Retina (tissue), 1 donor: ENCODE measurements around the gene SLC2A5.
"Not testable (repeated sequence)": the region's sequence is repeated elsewhere in the genome, so short reads cannot be mapped to it uniquely, and the experiment has no call there.

ENCODE experiments used
- DNase-seq: peaks from one replicate; pipeline ENCODE4 v3.0.0-alpha.2; 2016

SLC2A5 gene

GRCh38 chr1:9069326-9070100 is at the start of gene SLC2A5:
SLC2A5 (minus strand) TSS chr1:9069635; CDS start chr1:9069536, 99 bp downstream.
- peak; percentile 41 for DNase-seq

GRCh38 chr1:9118186-9118585 is 48.8 kb upstream of the SLC2A5 start:
- no peak for DNase-seq

GRCh38 chr1:9115351-9116205 is 46.1 kb upstream of the SLC2A5 start:
- DNase-seq: no peak

- DNase-seq: no peak
Measured at GRCh38 chr1:9112961-9113880, 43.8 kb upstream of the SLC2A5 start.

GRCh38 chr1:9111957-9112356 is 42.5 kb upstream of the SLC2A5 start:
- no peak for DNase-seq

GRCh38 chr1:9111357-9111691 is 41.9 kb upstream of the SLC2A5 start:
- DNase-seq: no peak

GRCh38 chr1:9110669-9111356 is 41.4 kb upstream of the SLC2A5 start:
- peak; percentile 84 for DNase-seq

GRCh38 chr1:9108056-9108665 is 38.7 kb upstream of the SLC2A5 start:
- DNase-seq: no peak

GRCh38 chr1:9107136-9107535 is 37.7 kb upstream of the SLC2A5 start:
- DNase-seq: no peak

- DNase-seq: no peak
Measured at GRCh38 chr1:9106286-9106685, 36.9 kb upstream of the SLC2A5 start.

- no peak for DNase-seq
Measured at GRCh38 chr1:9105336-9105867, 36.0 kb upstream of the SLC2A5 start.

- DNase-seq: peak; percentile 54
Measured at GRCh38 chr1:9101510-9102146, 32.2 kb upstream of the SLC2A5 start.

GRCh38 chr1:9100471-9101043 is 31.1 kb upstream of the SLC2A5 start:
- no peak for DNase-seq

- no peak for DNase-seq
Measured at GRCh38 chr1:9099555-9099954, 30.1 kb upstream of the SLC2A5 start.

GRCh38 chr1:9097947-9098705 is 28.7 kb upstream of the SLC2A5 start:
- no peak for DNase-seq

GRCh38 chr1:9095818-9096217 is 26.4 kb upstream of the SLC2A5 start:
- no peak for DNase-seq

GRCh38 chr1:9093996-9094595 is 24.7 kb upstream of the SLC2A5 start:
- not testable (repeated sequence) for DNase-seq

GRCh38 chr1:9093581-9093980 is 24.1 kb upstream of the SLC2A5 start:
- DNase-seq: no peak

- DNase-seq: no peak
Measured at GRCh38 chr1:9093091-9093490, 23.7 kb upstream of the SLC2A5 start.

GRCh38 chr1:9088807-9089206 is 19.4 kb upstream of the SLC2A5 start:
- no peak for DNase-seq
